22Rv1 (cell line): ENCODE measurements around the gene IPO11.

ENCODE experiments used
- ZFX ChIP-seq: fragments of 450-650 bp; IDR thresholded peaks from 2 replicates; pipeline ENCODE4 v1.6.1; 2017; ENCODE audit warnings: antibody characterized with exemption, borderline replicate concordance
- TF ChIP-seq, protein P1 (sequence below): fragments of 450-650 bp; IDR thresholded peaks from 2 replicates; pipeline ENCODE4 v1.5.1; 2017; ENCODE audit warnings: mild to moderate bottlenecking

GRCh38 chr5:62418462-62419076 is 6.0 kb downstream of the IPO11 start:
- TF ChIP-seq, protein P1, sequence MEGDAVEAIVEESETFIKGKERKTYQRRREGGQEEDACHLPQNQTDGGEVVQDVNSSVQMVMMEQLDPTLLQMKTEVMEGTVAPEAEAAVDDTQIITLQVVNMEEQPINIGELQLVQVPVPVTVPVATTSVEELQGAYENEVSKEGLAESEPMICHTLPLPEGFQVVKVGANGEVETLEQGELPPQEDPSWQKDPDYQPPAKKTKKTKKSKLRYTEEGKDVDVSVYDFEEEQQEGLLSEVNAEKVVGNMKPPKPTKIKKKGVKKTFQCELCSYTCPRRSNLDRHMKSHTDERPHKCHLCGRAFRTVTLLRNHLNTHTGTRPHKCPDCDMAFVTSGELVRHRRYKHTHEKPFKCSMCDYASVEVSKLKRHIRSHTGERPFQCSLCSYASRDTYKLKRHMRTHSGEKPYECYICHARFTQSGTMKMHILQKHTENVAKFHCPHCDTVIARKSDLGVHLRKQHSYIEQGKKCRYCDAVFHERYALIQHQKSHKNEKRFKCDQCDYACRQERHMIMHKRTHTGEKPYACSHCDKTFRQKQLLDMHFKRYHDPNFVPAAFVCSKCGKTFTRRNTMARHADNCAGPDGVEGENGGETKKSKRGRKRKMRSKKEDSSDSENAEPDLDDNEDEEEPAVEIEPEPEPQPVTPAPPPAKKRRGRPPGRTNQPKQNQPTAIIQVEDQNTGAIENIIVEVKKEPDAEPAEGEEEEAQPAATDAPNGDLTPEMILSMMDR, result no peak
- TF ChIP-seq ZFX, result no peak
